Measurements from ENCODE around the gene RELN. TPM values are rescaled to one million over a fixed set of nuclear protein-coding genes. Genes with fewer than 3 reads are reported as not detected.

RELN gene
- total RNA-seq, 6 donors from 2014 or later: 1.1 to 3.6 (median 2.6) TPM; not detected in 1

DNA sequence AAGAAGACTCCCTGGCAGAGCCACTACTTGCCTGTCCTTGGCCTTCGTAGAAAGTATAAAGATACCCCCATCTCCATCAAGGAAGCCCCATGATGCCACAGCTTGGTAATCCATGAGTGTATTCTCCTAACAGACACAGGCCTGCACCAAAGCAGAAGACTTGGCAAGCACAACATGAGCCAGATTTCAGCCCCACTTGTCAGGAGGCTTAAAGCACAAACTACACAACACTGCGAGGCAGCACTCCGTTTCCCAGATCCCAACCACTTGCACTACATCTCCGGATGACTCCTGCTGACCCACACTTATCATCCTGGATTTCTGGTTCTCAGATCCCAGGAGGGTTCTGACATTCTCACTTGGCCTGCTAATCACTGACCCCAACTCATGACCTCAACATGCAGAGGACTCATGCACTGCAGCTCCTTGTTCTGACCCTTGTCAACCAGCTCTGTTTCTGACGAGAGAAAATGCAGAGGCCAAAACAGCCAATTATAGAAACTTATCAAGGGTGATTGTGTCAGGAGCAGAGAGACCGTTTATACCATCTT is 100.8 kb downstream of the RELN start:
- H3K4me1 ChIP-seq: no peaks in the 10 kb centered on the region
- ATAC-seq (ENCODE audit: low FRiP score in 2 of 2) (no peak), DNase-seq (no peak)
- H3K9me3 ChIP-seq: peaks cover 0 to 4% (median 0%) of the 10 kb centered on the region in 4 donors
- TF ChIP-seq, protein P1, sequence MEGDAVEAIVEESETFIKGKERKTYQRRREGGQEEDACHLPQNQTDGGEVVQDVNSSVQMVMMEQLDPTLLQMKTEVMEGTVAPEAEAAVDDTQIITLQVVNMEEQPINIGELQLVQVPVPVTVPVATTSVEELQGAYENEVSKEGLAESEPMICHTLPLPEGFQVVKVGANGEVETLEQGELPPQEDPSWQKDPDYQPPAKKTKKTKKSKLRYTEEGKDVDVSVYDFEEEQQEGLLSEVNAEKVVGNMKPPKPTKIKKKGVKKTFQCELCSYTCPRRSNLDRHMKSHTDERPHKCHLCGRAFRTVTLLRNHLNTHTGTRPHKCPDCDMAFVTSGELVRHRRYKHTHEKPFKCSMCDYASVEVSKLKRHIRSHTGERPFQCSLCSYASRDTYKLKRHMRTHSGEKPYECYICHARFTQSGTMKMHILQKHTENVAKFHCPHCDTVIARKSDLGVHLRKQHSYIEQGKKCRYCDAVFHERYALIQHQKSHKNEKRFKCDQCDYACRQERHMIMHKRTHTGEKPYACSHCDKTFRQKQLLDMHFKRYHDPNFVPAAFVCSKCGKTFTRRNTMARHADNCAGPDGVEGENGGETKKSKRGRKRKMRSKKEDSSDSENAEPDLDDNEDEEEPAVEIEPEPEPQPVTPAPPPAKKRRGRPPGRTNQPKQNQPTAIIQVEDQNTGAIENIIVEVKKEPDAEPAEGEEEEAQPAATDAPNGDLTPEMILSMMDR (IDR thresholded peaks at IDR 0.05): no peak
- TF ChIP-seq EP300 (IDR thresholded peaks at IDR 0.05) (no peak), POLR2A (IDR thresholded peaks at IDR 0.05) (no peak), POLR2AphosphoS5 (IDR thresholded peaks at IDR 0.05) (no peak)
- H3K4me3 ChIP-seq: no peak overlapping the region
- 69 to 76% methylated on average over 6 of the region's 6 CpGs for WGBS, 2 donors
- no peaks in the 10 kb centered on the region for H3K27me3 ChIP-seq
- no peak overlapping the region for H3K27ac ChIP-seq
- no peaks in the 10 kb centered on the region for H3K36me3 ChIP-seq

- no peak overlapping the region for H3K4me3 ChIP-seq
- no peaks in the 10 kb centered on the region for H3K4me1 ChIP-seq
- H3K27ac ChIP-seq: no peak overlapping the region
- DNase-seq: no peak
- H3K36me3 ChIP-seq: no peaks in the 10 kb centered on the region
- 68 to 79% methylated on average over 2 of the region's 2 CpGs for WGBS, 2 donors
- ATAC-seq (ENCODE audit: low FRiP score in 2 of 2): no peak
- TF ChIP-seq POLR2AphosphoS5 (IDR thresholded peaks at IDR 0.05) (no peak), POLR2A (IDR thresholded peaks at IDR 0.05) (no peak), EP300 (IDR thresholded peaks at IDR 0.05) (no peak)
- TF ChIP-seq, protein P1 (IDR thresholded peaks at IDR 0.05): no peak
- H3K9me3 ChIP-seq: peaks cover 0 to 4% (median 0%) of the 10 kb centered on the region in 4 donors
- H3K27me3 ChIP-seq: no peaks in the 10 kb centered on the region
Measured at GRCh38 chr7:103887853-103888602, 101.4 kb downstream of the RELN start.

GRCh38 chr7:103887050-103887449 is 102.4 kb downstream of the RELN start:
- H3K9me3 ChIP-seq: peaks cover 0 to 4% (median 0%) of the 10 kb centered on the region in 4 donors
- H3K36me3 ChIP-seq: no peaks in the 10 kb centered on the region
- H3K4me1 ChIP-seq: no peaks in the 10 kb centered on the region
- DNase-seq: no peak
- no peaks in the 10 kb centered on the region for H3K27me3 ChIP-seq
- no peak overlapping the region for H3K27ac ChIP-seq
- 60 to 66% methylated on average over 3 of the region's 3 CpGs for WGBS, 2 donors
- TF ChIP-seq EP300 (IDR thresholded peaks at IDR 0.05): no peak
- no peak for TF ChIP-seq POLR2AphosphoS5 (IDR thresholded peaks at IDR 0.05)
- TF ChIP-seq, protein P1 (IDR thresholded peaks at IDR 0.05): no peak
- TF ChIP-seq POLR2A (IDR thresholded peaks at IDR 0.05): no peak
- H3K4me3 ChIP-seq: no peak overlapping the region
- no peak for ATAC-seq (ENCODE audit: low FRiP score in 2 of 2)

GRCh38 chr7:103879928-103880600 is 109.4 kb downstream of the RELN start:
- Histone ChIP-seq H3K36me3 (no peaks in the 10 kb centered on the region), H3K27me3 (no peaks in the 10 kb centered on the region), H3K9me3 (peaks cover 0 to 2% (median 0%) of the 10 kb centered on the region in 4 donors), H3K4me3 (no peak overlapping the region), H3K4me1 (no peaks in the 10 kb centered on the region), H3K27ac (no peak overlapping the region)
- WGBS, 2 donors: 69 to 84% methylated on average over 3 of the region's 3 CpGs
- no peak for TF ChIP-seq POLR2A (IDR thresholded peaks at IDR 0.05)
- no peak for TF ChIP-seq EP300 (IDR thresholded peaks at IDR 0.05)
- TF ChIP-seq, protein P1 (IDR thresholded peaks at IDR 0.05): no peak
- TF ChIP-seq POLR2AphosphoS5 (IDR thresholded peaks at IDR 0.05): no peak
- ATAC-seq (ENCODE audit: low FRiP score in 2 of 2): no peak
- no peak for DNase-seq
